ENCODE measurements around the gene KCNK16. TPM values are rescaled to one million over a fixed set of nuclear protein-coding genes. Genes with fewer than 3 reads are reported as not detected.
A peak's percentile ranks its signal among the peaks of the same experiment; 100 is the strongest.

The KCNK16 gene
- total RNA-seq, 1 donor from 2014 or later: not detected

DNA sequence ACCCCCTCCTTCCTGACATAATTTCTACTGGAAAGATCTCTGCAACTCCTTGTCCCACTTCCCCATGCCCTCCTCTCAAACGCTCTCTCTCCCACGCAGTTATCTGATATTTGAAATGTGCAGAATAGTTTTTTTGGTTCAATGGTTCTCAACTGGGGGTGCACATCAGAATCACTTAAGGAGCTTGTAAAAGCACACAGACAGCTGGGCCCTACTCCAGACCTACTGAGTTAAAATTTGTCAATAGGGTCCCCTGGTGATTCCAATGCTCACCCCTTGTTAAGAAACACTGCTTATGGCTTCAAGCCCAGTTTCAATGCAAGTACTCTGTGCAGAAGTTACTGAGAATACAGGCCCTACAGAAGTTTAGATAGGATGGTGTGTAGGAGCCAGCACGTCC is 45.2 kb upstream of the KCNK16 start:
- no peak for TF ChIP-seq EZH2phosphoT487 (IDR thresholded peaks at IDR 0.05)
- no peak for TF ChIP-seq EZH2 (IDR thresholded peaks at IDR 0.05)
- TF ChIP-seq, protein P1, sequence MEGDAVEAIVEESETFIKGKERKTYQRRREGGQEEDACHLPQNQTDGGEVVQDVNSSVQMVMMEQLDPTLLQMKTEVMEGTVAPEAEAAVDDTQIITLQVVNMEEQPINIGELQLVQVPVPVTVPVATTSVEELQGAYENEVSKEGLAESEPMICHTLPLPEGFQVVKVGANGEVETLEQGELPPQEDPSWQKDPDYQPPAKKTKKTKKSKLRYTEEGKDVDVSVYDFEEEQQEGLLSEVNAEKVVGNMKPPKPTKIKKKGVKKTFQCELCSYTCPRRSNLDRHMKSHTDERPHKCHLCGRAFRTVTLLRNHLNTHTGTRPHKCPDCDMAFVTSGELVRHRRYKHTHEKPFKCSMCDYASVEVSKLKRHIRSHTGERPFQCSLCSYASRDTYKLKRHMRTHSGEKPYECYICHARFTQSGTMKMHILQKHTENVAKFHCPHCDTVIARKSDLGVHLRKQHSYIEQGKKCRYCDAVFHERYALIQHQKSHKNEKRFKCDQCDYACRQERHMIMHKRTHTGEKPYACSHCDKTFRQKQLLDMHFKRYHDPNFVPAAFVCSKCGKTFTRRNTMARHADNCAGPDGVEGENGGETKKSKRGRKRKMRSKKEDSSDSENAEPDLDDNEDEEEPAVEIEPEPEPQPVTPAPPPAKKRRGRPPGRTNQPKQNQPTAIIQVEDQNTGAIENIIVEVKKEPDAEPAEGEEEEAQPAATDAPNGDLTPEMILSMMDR (IDR thresholded peaks at IDR 0.05): no peak
- no peak overlapping the region for H3K27ac ChIP-seq
- no peak overlapping the region for H3K4me2 ChIP-seq
- no peak overlapping the region for H3K9ac ChIP-seq
- no peak overlapping the region for H3K4me3 ChIP-seq
- no peak overlapping the region for H2AFZ ChIP-seq (replicated peaks)
- H3K27me3 Mint-ChIP-seq (ENCODE audit: insufficient read depth, low read depth): peaks cover 5% of the 10 kb centered on the region
- no peaks in the 10 kb centered on the region for H3K79me2 ChIP-seq (ENCODE audit: low read depth)
- H4K20me1 ChIP-seq (ENCODE audit: low read depth): no peaks in the 10 kb centered on the region
- H3K9me3 Mint-ChIP-seq: no peaks in the 10 kb centered on the region
- H3K36me3 Mint-ChIP-seq: no peaks in the 10 kb centered on the region
- no peak overlapping the region for H3K27ac Mint-ChIP-seq
- no peak for DNase-seq (ENCODE audit: low spot score)
- no peak overlapping the region for H3K4me3 Mint-ChIP-seq
- H3K9me3 ChIP-seq (ENCODE audit: low read depth): no peaks in the 10 kb centered on the region
- H3K4me1 ChIP-seq: peaks cover 7% of the 10 kb centered on the region
- H3K36me3 ChIP-seq: no peaks in the 10 kb centered on the region
- peaks cover 1% of the 10 kb centered on the region for H3F3A ChIP-seq (ENCODE audit: low read depth)
- no peaks in the 10 kb centered on the region for H3K27me3 ChIP-seq
- H3K4me1 Mint-ChIP-seq: peaks cover 20% of the 10 kb centered on the region

DNA sequence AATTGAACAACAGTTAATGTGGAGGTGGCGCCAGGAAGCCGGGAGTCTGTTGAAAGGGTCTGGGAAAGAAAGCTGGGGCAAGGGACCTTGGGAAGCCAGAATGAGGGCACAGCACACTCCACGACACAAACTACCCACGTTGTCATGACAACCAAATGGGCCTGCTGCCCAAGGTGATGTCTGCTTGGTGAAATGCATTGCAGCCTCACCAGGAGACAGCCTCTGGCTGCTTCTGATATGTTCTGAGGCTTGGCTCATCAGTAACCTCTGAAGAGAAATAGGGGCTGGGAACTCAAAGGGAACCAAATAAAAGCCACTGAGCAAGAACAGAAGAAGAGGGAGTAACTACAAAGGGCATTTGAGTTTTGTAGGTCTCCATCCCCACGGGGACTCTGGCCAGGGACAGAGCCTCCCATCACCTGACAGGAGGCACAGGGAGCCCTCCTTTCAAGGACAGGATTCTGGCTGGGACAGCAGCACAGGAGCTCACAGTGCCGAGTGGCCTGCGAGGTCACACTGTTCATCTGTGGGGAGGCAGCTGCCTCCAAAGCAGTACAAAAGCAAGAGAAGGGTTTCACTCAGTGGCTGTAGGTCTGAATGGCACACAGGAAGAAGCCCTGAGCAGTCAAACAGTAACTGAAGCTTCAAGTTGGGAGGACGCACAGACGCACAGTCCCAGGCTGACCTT is 44.6 kb upstream of the KCNK16 start:
- H3K9me3 Mint-ChIP-seq: no peaks in the 10 kb centered on the region
- Histone ChIP-seq H3K27ac (no peak overlapping the region), H3K9me3 (ENCODE audit: low read depth) (no peaks in the 10 kb centered on the region), H3K9ac (no peak overlapping the region), H3K4me1 (peaks cover 7% of the 10 kb centered on the region), H3K4me2 (no peak overlapping the region), H3K4me3 (no peak overlapping the region), H4K20me1 (ENCODE audit: low read depth) (peaks cover 3% of the 10 kb centered on the region), H3K79me2 (ENCODE audit: low read depth) (no peaks in the 10 kb centered on the region), H2AFZ (replicated peaks) (no peak overlapping the region), H3K36me3 (no peaks in the 10 kb centered on the region), H3K27me3 (no peaks in the 10 kb centered on the region), H3F3A (ENCODE audit: low read depth) (peaks cover 7% of the 10 kb centered on the region)
- H3K27me3 Mint-ChIP-seq (ENCODE audit: insufficient read depth, low read depth): peaks cover 5% of the 10 kb centered on the region
- no peaks in the 10 kb centered on the region for H3K36me3 Mint-ChIP-seq
- peaks cover 27% of the 10 kb centered on the region for H3K4me1 Mint-ChIP-seq
- DNase-seq (ENCODE audit: low spot score): no peak
- TF ChIP-seq EZH2 (IDR thresholded peaks at IDR 0.05) (no peak), EZH2phosphoT487 (IDR thresholded peaks at IDR 0.05) (no peak)
- TF ChIP-seq, protein P1 (IDR thresholded peaks at IDR 0.05): no peak
- peak overlapping the region; percentile 29 for H3K27ac Mint-ChIP-seq
- H3K4me3 Mint-ChIP-seq: no peak overlapping the region

DNA sequence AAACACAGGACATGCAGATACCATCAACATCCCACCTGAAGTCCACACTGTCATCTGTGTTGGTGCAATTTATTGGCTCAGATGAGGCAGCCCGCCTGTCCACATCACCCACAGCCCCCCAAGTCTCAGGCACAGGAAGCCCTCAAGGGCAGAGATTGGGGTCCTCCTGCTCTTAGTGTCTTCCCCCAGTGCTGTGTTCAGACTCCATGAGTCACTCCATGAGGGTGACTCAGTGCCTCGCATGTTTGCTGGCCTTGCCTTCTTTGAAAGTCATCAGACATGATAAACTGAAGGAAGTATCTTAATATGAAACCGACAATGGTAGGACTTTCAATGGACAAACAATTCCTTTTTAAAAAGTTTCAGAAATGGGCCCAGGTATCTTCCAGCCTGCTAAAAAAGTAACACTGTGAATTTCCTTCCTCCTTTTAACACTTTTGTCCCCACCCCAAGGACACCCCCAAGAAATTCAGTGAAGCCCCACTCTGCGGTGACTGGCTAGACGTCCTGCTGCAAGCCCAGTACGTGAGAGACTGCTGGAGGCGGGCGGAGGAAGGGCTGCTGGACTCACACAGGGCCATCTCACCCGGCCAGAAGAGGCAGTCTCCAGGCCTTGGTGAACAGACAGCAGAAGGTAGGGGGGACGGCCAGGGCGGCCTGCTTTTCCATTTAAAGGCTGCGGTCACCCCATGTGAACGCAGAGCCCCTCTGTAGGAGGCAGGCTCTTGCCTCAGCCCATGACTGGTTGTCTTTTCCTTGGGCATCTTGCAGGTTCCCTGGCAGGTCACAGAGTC is 43.0 kb upstream of the KCNK16 start:
- Histone ChIP-seq H3K4me2 (no peak overlapping the region), H3K79me2 (ENCODE audit: low read depth) (no peaks in the 10 kb centered on the region), H3F3A (ENCODE audit: low read depth) (peaks cover 8% of the 10 kb centered on the region), H3K4me3 (no peak overlapping the region), H2AFZ (replicated peaks) (no peak overlapping the region), H3K9me3 (ENCODE audit: low read depth) (no peaks in the 10 kb centered on the region), H4K20me1 (ENCODE audit: low read depth) (peaks cover 4% of the 10 kb centered on the region), H3K27ac (no peak overlapping the region), H3K9ac (no peak overlapping the region), H3K36me3 (no peaks in the 10 kb centered on the region), H3K27me3 (no peaks in the 10 kb centered on the region), H3K4me1 (peaks cover 7% of the 10 kb centered on the region)
- no peaks in the 10 kb centered on the region for H3K36me3 Mint-ChIP-seq
- H3K9me3 Mint-ChIP-seq: no peaks in the 10 kb centered on the region
- DNase-seq (ENCODE audit: low spot score): no peak
- peaks cover 5% of the 10 kb centered on the region for H3K27me3 Mint-ChIP-seq (ENCODE audit: insufficient read depth, low read depth)
- no peak overlapping the region for H3K27ac Mint-ChIP-seq
- H3K4me3 Mint-ChIP-seq: no peak overlapping the region
- TF ChIP-seq, protein P1 (IDR thresholded peaks at IDR 0.05): no peak
- TF ChIP-seq EZH2 (IDR thresholded peaks at IDR 0.05) (no peak), EZH2phosphoT487 (IDR thresholded peaks at IDR 0.05) (no peak)
- H3K4me1 Mint-ChIP-seq: peaks cover 30% of the 10 kb centered on the region

Data from neural progenitor cell (in vitro differentiated cells).